Neural cell (in vitro differentiated cells): ENCODE data around the gene HPSE2. TPM values are rescaled to one million over a fixed set of nuclear protein-coding genes. Genes with fewer than 3 reads are reported as not detected.

Source experiments
- H2AFZ ChIP-seq: fragments of 200-600, 300-800 bp; sonication (generic), shearing (Covaris generic); 2 replicates; pipeline ENCODE4 v1.6.0; 2014; ENCODE audit warnings: low read depth, mild to moderate bottlenecking, antibody characterized with exemption, low read length, moderate library complexity
- H3F3A ChIP-seq: fragments of 200-600 bp; shearing (Covaris generic); 2 replicates; pipeline ENCODE4 v1.6.1; 2016; ENCODE audit warnings: mild to moderate bottlenecking, moderate library complexity, mixed read lengths, antibody characterized with exemption, low read length; ENCODE audit not compliant: insufficient read depth, poor library complexity, severe bottlenecking
- H3K27ac ChIP-seq: fragments of 200-600, 300-800 bp; sonication (generic), shearing (Covaris generic); 2 replicates; pipeline ENCODE4 v1.5.1; 2014; ENCODE audit warnings: mild to moderate bottlenecking, low read length, moderate library complexity
- H3K27me3 ChIP-seq: fragments of 300-800, 200-600 bp; sonication (generic), shearing (Covaris generic); 2 replicates; pipeline ENCODE4 v1.6.0; 2014; ENCODE audit warnings: mild to moderate bottlenecking, low read depth, low read length, moderate library complexity; ENCODE audit not compliant: insufficient read depth
- H3K36me3 ChIP-seq: fragments of 300-800, 200-600 bp; sonication (generic), shearing (Covaris generic); 2 replicates; pipeline ENCODE4 v1.5.1; 2014; ENCODE audit warnings: mild to moderate bottlenecking, antibody characterized with exemption, low read length, moderate library complexity; ENCODE audit not compliant: insufficient read depth
- H3K4me2 ChIP-seq: fragments of 300-800, 200-600 bp; sonication (generic), shearing (Covaris generic); 2 replicates; pipeline ENCODE4 v1.6.0; 2014; ENCODE audit warnings: mild to moderate bottlenecking, low read length
- H3K4me3 ChIP-seq: fragments of 300-800, 200-600 bp; sonication (generic), shearing (Covaris generic); 2 replicates; pipeline ENCODE4 v1.5.1; 2014; ENCODE audit warnings: mild to moderate bottlenecking, low read length, moderate library complexity
- H3K79me2 ChIP-seq: fragments of 200-600 bp; shearing (Covaris generic); replicated peaks from 2 replicates; pipeline ENCODE4 v1.6.0; 2014; ENCODE audit warnings: mild to moderate bottlenecking, low read length, moderate library complexity; ENCODE audit not compliant: insufficient read depth
- H3K9ac ChIP-seq: fragments of 300-800, 200-600 bp; sonication (generic), shearing (Covaris generic); 2 replicates; pipeline ENCODE4 v1.6.1; 2016; ENCODE audit warnings: mild to moderate bottlenecking, low read length, mixed read lengths
- H3K9me2 ChIP-seq: fragments of 200-600 bp; shearing (Covaris generic); 2 replicates; pipeline ENCODE4 v1.6.1; 2016; ENCODE audit warnings: mild to moderate bottlenecking, low read length, mixed read lengths; ENCODE audit not compliant: insufficient read depth
- H3K9me3 ChIP-seq: fragments of 200-600, 300-800 bp; sonication (generic), shearing (Covaris generic); 2 replicates; pipeline ENCODE4 v1.6.1; 2016; ENCODE audit warnings: mild to moderate bottlenecking, mixed run types, low read length, moderate library complexity, mixed read lengths
- H4K20me1 ChIP-seq: fragments of 200-600 bp; shearing (Covaris generic); 2 replicates; pipeline ENCODE4 v1.6.1; 2016; ENCODE audit warnings: mild to moderate bottlenecking, mixed run types; ENCODE audit not compliant: insufficient read depth
- CTCF ChIP-seq: fragments of 450-650 bp; IDR thresholded peaks from 2 replicates; pipeline ENCODE4 v1.5.1; 2014; ENCODE audit warnings: antibody characterized with exemption, mild to moderate bottlenecking, moderate library complexity; ENCODE audit not compliant: poor library complexity, severe bottlenecking
- EP300 ChIP-seq: fragments of 450-650 bp; conservative IDR thresholded peaks from 2 replicates; pipeline ENCODE4 v1.6.1; 2014; ENCODE audit warnings: antibody characterized with exemption, mild to moderate bottlenecking, moderate library complexity; ENCODE audit not compliant: poor library complexity, severe bottlenecking
- EZH2 ChIP-seq: fragments of 200-600, 300-800 bp; shearing (Covaris generic), sonication (generic); IDR thresholded peaks from 2 replicates; pipeline ENCODE4 v1.6.1; 2014; ENCODE audit warnings: antibody characterized with exemption, low read length, borderline replicate concordance, mild to moderate bottlenecking; ENCODE audit not compliant: insufficient read depth, poor library complexity, severe bottlenecking
- MXI1 ChIP-seq: fragments of 450-650 bp; conservative IDR thresholded peaks from 2 replicates; pipeline ENCODE4 v1.6.1; 2014; ENCODE audit warnings: antibody characterized with exemption, mild to moderate bottlenecking; ENCODE audit not compliant: poor library complexity, severe bottlenecking
- POLR2AphosphoS5 ChIP-seq: IDR thresholded peaks from 2 replicates; pipeline ENCODE4 v1.6.1; 2012
- RAD21 ChIP-seq: fragments of 450-650 bp; conservative IDR thresholded peaks from 2 replicates; pipeline ENCODE4 v1.6.1; 2014; ENCODE audit warnings: antibody characterized with exemption, mild to moderate bottlenecking, moderate library complexity
- REST ChIP-seq: IDR thresholded peaks from 2 replicates; pipeline ENCODE4 v1.6.1; 2012; ENCODE audit warnings: borderline replicate concordance
- SMC3 ChIP-seq: fragments of 450-650 bp; conservative IDR thresholded peaks from 2 replicates; pipeline ENCODE4 v1.6.1; 2014; ENCODE audit warnings: antibody characterized with exemption, mild to moderate bottlenecking, moderate library complexity; ENCODE audit not compliant: poor library complexity
- TAF1 ChIP-seq: IDR thresholded peaks from 2 replicates; pipeline ENCODE4 v1.6.1; 2012; ENCODE audit warnings: low read depth
- polyA plus RNA-seq: library from polyadenylated mRNA; depleted of rRNA; stranded (reverse); fragments of >200 nt; gene quantifications from 2 replicates; pipeline ENCODE4 v1.2.3, GENCODE V29; 2014

The HPSE2 gene
- polyA plus RNA-seq, 1 donor from 2014 or later, result not detected

- TF ChIP-seq REST, result no peak
Measured at GRCh38 chr10:98463976-98464754, 771.5 kb downstream of the HPSE2 start (continued).

- Histone ChIP-seq H3K36me3 (no peaks in the 10 kb centered on the region), H3K4me3 (no peak overlapping the region), H3K27me3 (no peaks in the 10 kb centered on the region), H3K4me2 (no peak overlapping the region), H3K79me2 (no peaks in the 10 kb centered on the region), H3K9me3 (no peaks in the 10 kb centered on the region), H2AFZ (no peak overlapping the region), H3K9me2 (no peaks in the 10 kb centered on the region), H3F3A (no peaks in the 10 kb centered on the region), H3K27ac (no peak overlapping the region), H3K9ac (no peak overlapping the region), H4K20me1 (no peaks in the 10 kb centered on the region)
- TF ChIP-seq EZH2 (no peak), SMC3 (no peak), EP300 (no peak), CTCF (no peak), REST (no peak), RAD21 (no peak), TAF1 (no peak), POLR2AphosphoS5 (no peak), MXI1 (no peak)
Measured at GRCh38 chr10:98463016-98463415, 772.6 kb downstream of the HPSE2 start.
